Sciatic nerve (tissue), 2 donors: ENCODE results near the gene SMG9. TPM values are rescaled to one million over a fixed set of nuclear protein-coding genes. Genes with fewer than 3 reads are reported as not detected.
A peak's percentile ranks its signal among the peaks of the same experiment; 100 is the strongest.
"Not testable (repeated sequence)": the region's sequence is repeated elsewhere in the genome, so short reads cannot be mapped to it uniquely, and the experiment has no call there.

Source experiments
- ATAC-seq: fragments of 200-7000 bp; cut with Tn5 transposase; one replicate; pipeline ENCODE4 v1.9.1; 2020; ENCODE audit warnings: mild to moderate bottlenecking, moderate library complexity
- DNase-seq: peaks from one replicate; pipeline ENCODE4 v3.0.0-alpha.2; 2020; ENCODE audit warnings: low spot score
- intact Hi-C: fragments of 100-400 bp; cut with DNase I; formaldehyde crosslinking; loops from one replicate; pipeline ENCODE4 v1.14.2; 2022
- total RNA-seq: library from RNA; stranded (reverse); fragmentation: NEBNext Ultra II Directional; extraction: Animal tissue kit (Norgen Biotek cat#: 25700); gene quantifications from one replicate; pipeline ENCODE4 v1.2.1, GENCODE V29; 2021
- donor health status: DM: no; HTN: no; CAD: no.
- donor health status: DM: no; HTN: no; CAD: no.

Gene SMG9
- total RNA-seq, 1 donor from 2014 or later = 41.1 TPM

- no peak for ATAC-seq
- intact Hi-C loops = no loop called here
- no peak for DNase-seq
Observed at GRCh38 chr19:43781630-43782310, 27.0 kb upstream of the SMG9 start.

GRCh38 chr19:43780706-43781525 is 26.2 kb upstream of the SMG9 start, which contains the start of gene KCNN4:
Gene KCNN4, minus strand, starts transcription at chr19:43780973. Its CDS starts 112 bp downstream, at chr19:43780861.
- ATAC-seq (no peak), DNase-seq (no peak)
- intact Hi-C loops = no loop called here

GRCh38 chr19:43779820-43780219 is 25.1 kb upstream of the SMG9 start:
- no peak for ATAC-seq
- no peak for DNase-seq
- intact Hi-C loops = no loop called here

- no peak for ATAC-seq
- intact Hi-C loops = no loop called here
Observed at GRCh38 chr19:43779147-43779819, 24.5 kb upstream of the SMG9 start.

GRCh38 chr19:43778651-43779050 is 23.9 kb upstream of the SMG9 start:
- ATAC-seq (no peak), DNase-seq (no peak)
- intact Hi-C loops = no loop called here

More at GRCh38 chr19:43779147-43779819, 24.5 kb upstream of the SMG9 start:
- no peak for DNase-seq

- no peak for DNase-seq
- peak; percentile 40 for ATAC-seq
- intact Hi-C loops = no loop called here
Observed at GRCh38 chr19:43777163-43777695, 22.5 kb upstream of the SMG9 start.

- ATAC-seq (no peak), DNase-seq (no peak)
- intact Hi-C loops = no loop called here
Observed at GRCh38 chr19:43776286-43776685, 21.5 kb upstream of the SMG9 start.

- DNase-seq (no peak), ATAC-seq (no peak)
- intact Hi-C loops = no loop called here
Observed at GRCh38 chr19:43775299-43775890, 20.6 kb upstream of the SMG9 start.

- ATAC-seq, DNase-seq, intact Hi-C loops: not testable (repeated sequence)
Observed at GRCh38 chr19:43774940-43775258, 20.1 kb upstream of the SMG9 start.

GRCh38 chr19:43774103-43774939 is 19.6 kb upstream of the SMG9 start:
- peak; percentile 79 for ATAC-seq
- no peak for DNase-seq
- intact Hi-C loops = no loop called here

- DNase-seq = no peak
- no peak for ATAC-seq
- intact Hi-C loops = no loop called here
Observed at GRCh38 chr19:43773725-43774102, 19.0 kb upstream of the SMG9 start.

GRCh38 chr19:43769256-43769655 is 14.5 kb upstream of the SMG9 start:
- intact Hi-C loops = no loop called here
- ATAC-seq = no peak
- no peak for DNase-seq

- ATAC-seq = no peak
- intact Hi-C loops = no loop called here
Observed at GRCh38 chr19:43768273-43769050, 13.7 kb upstream of the SMG9 start.

GRCh38 chr19:43767818-43768217 is 13.1 kb upstream of the SMG9 start:
- intact Hi-C loops = no loop called here
- no peak for ATAC-seq
- DNase-seq = no peak

More at GRCh38 chr19:43768273-43769050, 13.7 kb upstream of the SMG9 start:
- no peak for DNase-seq

GRCh38 chr19:43767316-43767715 is 12.6 kb upstream of the SMG9 start:
- DNase-seq = no peak
- intact Hi-C loops = no loop called here
- no peak for ATAC-seq

- intact Hi-C loops = no loop called here
- DNase-seq (no peak), ATAC-seq (no peak)
Observed at GRCh38 chr19:43766755-43767043, 11.9 kb upstream of the SMG9 start.

- DNase-seq (no peak), ATAC-seq (peak; percentile 80)
- intact Hi-C loops = no loop called here
Observed at GRCh38 chr19:43765109-43765876, 10.5 kb upstream of the SMG9 start.
